Measurements from ENCODE around the gene LBHD2.

The LBHD2 gene

GRCh38 chr14:103121121-103121845, 37.3 kb downstream of the LBHD2 start:
- no peak for DNase-seq (ENCODE audit: low read depth)

- DNase-seq (ENCODE audit: low read depth): no peak
These were observed 38.0 kb downstream of the LBHD2 start for GRCh38 chr14:103121846-103122584.

GRCh38 chr14:103122585-103122946, 38.6 kb downstream of the LBHD2 start:
- DNase-seq (ENCODE audit: low read depth): no peak

- no peak for DNase-seq (ENCODE audit: low read depth)
These were observed 39.1 kb downstream of the LBHD2 start, which contains the start of gene TNFAIP2 for GRCh38 chr14:103122947-103123633. TNFAIP2 (plus strand) TSS chr14:103123461; CDS start chr14:103126458, 2,997 bp downstream.

- DNase-seq (ENCODE audit: low read depth): no peak
These were observed 39.9 kb downstream of the LBHD2 start for GRCh38 chr14:103123634-103124500.

GRCh38 chr14:103124501-103125001, 40.5 kb downstream of the LBHD2 start:
- DNase-seq (ENCODE audit: low read depth): no peak

GRCh38 chr14:103125098-103126070, 41.4 kb downstream of the LBHD2 start:
- no peak for DNase-seq (ENCODE audit: low read depth)

- DNase-seq (ENCODE audit: low read depth): no peak
These were observed 42.3 kb downstream of the LBHD2 start for GRCh38 chr14:103126088-103126872.

GRCh38 chr14:103126873-103127304, 42.9 kb downstream of the LBHD2 start:
- no peak for DNase-seq (ENCODE audit: low read depth)

GRCh38 chr14:103127356-103127755, 43.3 kb downstream of the LBHD2 start:
- no peak for DNase-seq (ENCODE audit: low read depth)

- no peak for DNase-seq (ENCODE audit: low read depth)
These were observed 44.0 kb downstream of the LBHD2 start for GRCh38 chr14:103127861-103128598.

GRCh38 chr14:103128631-103129300, 44.8 kb downstream of the LBHD2 start:
- DNase-seq (ENCODE audit: low read depth): no peak

GRCh38 chr14:103129301-103130016, 45.4 kb downstream of the LBHD2 start:
- no peak for DNase-seq (ENCODE audit: low read depth)

- DNase-seq (ENCODE audit: low read depth): no peak
These were observed 46.2 kb downstream of the LBHD2 start for GRCh38 chr14:103130017-103130764.

- no peak for DNase-seq (ENCODE audit: low read depth)
These were observed 47.0 kb downstream of the LBHD2 start for GRCh38 chr14:103130965-103131364.

GRCh38 chr14:103131580-103131979, 47.6 kb downstream of the LBHD2 start:
- DNase-seq (ENCODE audit: low read depth): no peak

All from stimulated activated CD8-positive, alpha-beta memory T cell treated with anti-CD3 and anti-CD28 coated beads, Interleukin-15, amount 100 ng/mL, for 24 hours (primary cell).